ENCODE data around the gene FCRL2.

FCRL2 gene

DNA sequence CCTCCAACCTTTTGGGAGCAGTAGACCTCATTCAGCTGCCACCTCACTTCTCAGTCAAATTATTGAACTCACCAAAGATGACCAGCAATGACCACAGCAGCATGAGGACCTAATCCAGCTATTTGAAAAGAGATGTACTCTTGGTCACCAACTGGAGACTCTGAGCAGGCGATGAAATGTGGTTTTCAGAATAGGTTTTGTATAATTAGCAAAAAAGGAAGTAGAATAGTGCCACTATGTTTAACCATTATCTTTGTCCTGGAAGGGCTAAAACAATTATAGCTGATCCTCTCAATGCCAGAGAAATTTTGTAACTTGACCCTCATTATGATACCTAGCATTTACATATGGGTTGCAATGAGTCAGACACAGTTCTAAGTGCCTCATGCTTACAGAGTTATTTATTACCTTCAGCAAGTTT is at the start of gene FCRL2:
TSS of gene FCRL2 (minus strand) at position 162 of the 421 bp plus-strand sequence. CDS start at position 103, 59 bp downstream.
- no peak for DNase-seq

DNA sequence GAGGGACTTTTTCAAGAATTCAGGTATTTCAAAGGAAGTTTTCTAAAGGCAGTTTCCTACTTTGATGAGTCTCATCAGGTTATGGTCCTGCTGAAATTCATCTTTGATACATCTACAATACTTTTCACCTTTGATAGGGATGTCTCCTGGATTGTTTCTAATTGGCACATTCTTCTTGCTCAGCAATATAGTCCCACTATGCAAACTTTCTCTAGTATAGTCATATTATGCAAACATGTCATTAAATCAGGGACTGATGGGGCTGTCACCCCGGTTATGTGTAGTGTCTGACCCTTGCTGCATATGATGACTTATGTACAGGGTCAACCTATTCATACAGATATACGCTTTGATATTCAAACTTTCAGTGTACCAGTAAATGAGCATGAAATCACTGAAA is 43.4 kb upstream of the FCRL2 start:
- DNase-seq: no peak

GRCh38 chr1:157819896-157820295 is 43.0 kb upstream of the FCRL2 start, which contains the start of gene FCRL1:
Gene FCRL1 (minus strand): TSS chr1:157820120. CDS start chr1:157820037, 83 bp downstream.
- DNase-seq: no peak

- no peak for DNase-seq
These were observed 42.3 kb upstream of the FCRL2 start for GRCh38 chr1:157819215-157819614.

GRCh38 chr1:157813269-157813668 is 36.3 kb upstream of the FCRL2 start:
- DNase-seq: no peak

GRCh38 chr1:157806431-157807149 is 29.7 kb upstream of the FCRL2 start:
- DNase-seq: no peak

GRCh38 chr1:157803851-157804250 is 26.9 kb upstream of the FCRL2 start:
- DNase-seq: no peak

GRCh38 chr1:157799996-157800395 is 23.1 kb upstream of the FCRL2 start:
- DNase-seq: no peak

DNA sequence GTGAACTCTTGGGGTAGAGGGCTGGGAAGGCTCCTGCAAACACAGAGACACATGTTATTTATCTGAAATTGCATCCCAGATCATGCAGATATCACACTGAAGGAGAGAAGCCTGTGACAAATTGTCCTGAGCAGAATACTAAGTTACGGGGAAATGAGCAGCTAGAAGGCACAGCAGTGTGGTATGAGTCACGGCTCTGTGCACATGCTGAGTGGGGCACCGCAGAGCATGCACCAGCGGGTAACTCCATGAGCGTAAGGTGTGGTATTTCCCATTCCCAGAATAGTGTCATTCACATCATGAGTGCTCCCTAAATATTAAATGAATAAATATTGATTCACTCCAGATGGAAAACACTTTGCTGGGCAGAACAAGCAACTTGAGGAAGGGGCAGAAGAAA is 21.3 kb upstream of the FCRL2 start:
- no peak for DNase-seq

GRCh38 chr1:157785248-157785647 is 8.3 kb upstream of the FCRL2 start:
- no peak for DNase-seq

DNA sequence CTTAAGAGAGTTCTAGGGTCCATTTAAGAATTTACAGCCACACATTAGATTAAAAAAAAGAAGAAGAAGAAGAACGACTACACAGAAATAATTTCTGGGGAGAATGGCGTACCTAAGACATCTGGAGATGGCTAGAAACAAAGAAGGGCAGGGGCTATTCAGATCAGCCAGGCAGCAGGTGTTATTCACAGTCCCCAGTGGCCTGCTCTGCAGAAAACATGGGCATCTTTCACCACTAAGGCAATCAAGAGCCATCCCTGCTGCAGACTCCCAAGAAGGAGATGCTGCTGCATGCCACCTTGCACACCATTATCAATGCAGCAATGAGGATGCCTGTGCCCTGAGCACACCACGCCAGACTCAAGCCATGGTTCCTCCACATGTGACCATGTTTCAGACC is 7.9 kb upstream of the FCRL2 start:
- no peak for DNase-seq

DNA sequence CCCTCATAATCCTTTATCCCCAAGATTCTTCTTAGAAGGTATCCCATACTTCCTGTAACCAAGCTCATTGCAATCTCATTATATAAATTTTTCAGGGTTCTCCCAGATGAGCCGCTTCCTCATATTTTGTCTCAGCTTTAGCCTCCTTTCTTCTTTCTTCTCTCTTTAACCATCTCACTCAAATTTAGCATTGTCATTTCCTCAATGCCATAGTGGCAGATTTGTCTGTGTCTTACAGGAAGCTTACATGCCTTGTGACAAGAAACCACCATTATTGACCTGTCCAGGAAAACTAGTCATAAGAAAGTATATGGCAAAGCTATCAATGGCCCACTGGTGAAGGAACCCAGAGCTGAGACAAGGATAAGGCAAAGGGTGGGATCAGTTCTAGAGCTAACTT is 6.0 kb upstream of the FCRL2 start:
- no peak for DNase-seq

- no peak for DNase-seq
These were observed 4.1 kb upstream of the FCRL2 start for GRCh38 chr1:157781048-157781447.

- DNase-seq: no peak
These were observed 1.6 kb downstream of the FCRL2 start for GRCh38 chr1:157775101-157775870.

GRCh38 chr1:157774412-157774811 is 2.5 kb downstream of the FCRL2 start:
- DNase-seq: no peak

- DNase-seq: no peak
These were observed 3.2 kb downstream of the FCRL2 start for GRCh38 chr1:157773493-157774350.

DNA sequence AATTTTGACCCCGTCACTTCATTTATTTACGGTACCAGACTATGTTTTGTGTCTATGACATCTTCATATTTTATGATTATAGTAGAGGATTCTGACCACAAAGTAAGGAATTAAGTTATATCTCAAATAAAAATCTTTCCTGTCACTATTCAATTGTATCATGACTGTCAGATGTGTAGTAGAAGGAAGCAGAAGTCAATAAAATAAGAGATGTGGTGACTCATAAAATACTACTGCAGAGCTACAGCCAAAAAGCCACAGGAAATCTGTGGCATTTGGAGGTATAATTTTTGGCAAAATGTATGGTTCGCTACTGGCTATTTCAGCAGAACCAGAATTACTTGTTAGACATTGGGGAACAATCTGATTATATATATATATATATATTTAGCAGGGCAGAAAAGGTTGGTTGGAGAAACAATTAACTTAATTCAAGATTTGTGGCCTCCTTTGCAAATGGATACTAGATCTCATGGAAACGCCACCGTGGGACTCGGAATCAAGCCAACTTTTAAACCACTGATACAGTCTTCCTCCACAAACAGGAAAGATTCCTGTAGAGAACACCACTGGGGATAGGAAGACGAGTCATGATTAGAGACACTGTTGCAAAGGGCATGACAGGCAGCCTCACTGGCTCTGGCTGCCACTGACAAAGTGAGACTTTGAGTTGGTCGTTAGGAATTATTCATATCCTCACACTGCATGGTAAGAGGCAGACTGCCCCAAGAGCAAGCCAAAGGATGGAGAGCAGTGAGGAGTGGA is 5.1 kb downstream of the FCRL2 start:
- DNase-seq: no peak

GRCh38 chr1:157770442-157771043 is 6.4 kb downstream of the FCRL2 start:
- no peak for DNase-seq

- DNase-seq: no peak
These were observed 10.1 kb downstream of the FCRL2 start for GRCh38 chr1:157766792-157767191.

- DNase-seq: no peak
These were observed 18.9 kb downstream of the FCRL2 start for GRCh38 chr1:157758018-157758417.

DNA sequence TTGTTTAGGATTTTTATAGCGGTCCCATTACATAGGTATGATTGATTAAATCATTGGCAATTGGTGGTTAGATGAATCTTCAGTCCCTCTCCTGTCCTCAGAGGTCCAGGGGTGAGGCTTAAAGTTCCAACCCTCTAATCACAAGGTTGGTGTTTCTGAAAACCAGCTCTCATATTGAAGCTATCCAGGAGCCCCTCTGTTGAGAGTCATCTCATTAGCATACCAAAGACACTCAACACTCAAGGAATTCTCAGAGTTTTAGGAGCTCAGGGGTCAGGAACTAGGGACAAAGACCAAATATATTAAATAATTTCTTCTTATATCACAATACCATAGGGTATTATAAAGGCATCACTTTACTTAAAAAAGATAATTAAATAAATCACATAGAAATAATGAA is 23.3 kb downstream of the FCRL2 start:
- DNase-seq: no peak

- no peak for DNase-seq
These were observed 25.6 kb downstream of the FCRL2 start for GRCh38 chr1:157751283-157751682.
